ENCODE data around the gene COL4A5.
"Not testable (repeated sequence)": the region's sequence is repeated elsewhere in the genome, so short reads cannot be mapped to it uniquely, and the experiment has no call there.

Gene COL4A5

GRCh38 chrX:108456971-108457477 lies 17.4 kb downstream of the COL4A5 start:
- no peak for DNase-seq (ENCODE audit: low read depth)

- no peak for DNase-seq (ENCODE audit: low read depth)
Observed at GRCh38 chrX:108464604-108465003, 25.0 kb downstream of the COL4A5 start.

- DNase-seq (ENCODE audit: low read depth) = no peak
Observed at GRCh38 chrX:108468486-108468885, 28.8 kb downstream of the COL4A5 start.

- DNase-seq (ENCODE audit: low read depth) = no peak
Observed at GRCh38 chrX:108473979-108474378, 34.3 kb downstream of the COL4A5 start.

GRCh38 chrX:108481528-108481927 lies 41.9 kb downstream of the COL4A5 start:
- DNase-seq (ENCODE audit: low read depth) = not testable (repeated sequence)

GRCh38 chrX:108484251-108484650 lies 44.6 kb downstream of the COL4A5 start:
- no peak for DNase-seq (ENCODE audit: low read depth)

- no peak for DNase-seq (ENCODE audit: low read depth)
Observed at GRCh38 chrX:108485960-108486359, 46.3 kb downstream of the COL4A5 start.

- DNase-seq (ENCODE audit: low read depth) = no peak
Observed at GRCh38 chrX:108494406-108495090, 54.9 kb downstream of the COL4A5 start.

GRCh38 chrX:108511721-108512120 lies 72.1 kb downstream of the COL4A5 start:
- no peak for DNase-seq (ENCODE audit: low read depth)

- DNase-seq (ENCODE audit: low read depth) = no peak
Observed at GRCh38 chrX:108516184-108516583, 76.5 kb downstream of the COL4A5 start.

GRCh38 chrX:108527724-108528123 lies 88.1 kb downstream of the COL4A5 start:
- DNase-seq (ENCODE audit: low read depth) = no peak

GRCh38 chrX:108537005-108537404 lies 97.4 kb downstream of the COL4A5 start:
- DNase-seq (ENCODE audit: low read depth) = no peak

- DNase-seq (ENCODE audit: low read depth) = no peak
Observed at GRCh38 chrX:108541286-108541685, 101.6 kb downstream of the COL4A5 start.

- no peak for DNase-seq (ENCODE audit: low read depth)
Observed at GRCh38 chrX:108557580-108557979, 117.9 kb downstream of the COL4A5 start.

GRCh38 chrX:108558217-108558616 lies 118.6 kb downstream of the COL4A5 start:
- DNase-seq (ENCODE audit: low read depth) = no peak

GRCh38 chrX:108573136-108573535 lies 133.5 kb downstream of the COL4A5 start:
- no peak for DNase-seq (ENCODE audit: low read depth)

GRCh38 chrX:108582151-108582550 lies 142.5 kb downstream of the COL4A5 start:
- no peak for DNase-seq (ENCODE audit: low read depth)

- DNase-seq (ENCODE audit: low read depth) = no peak
Observed at GRCh38 chrX:108584617-108585211, 145.1 kb downstream of the COL4A5 start.

- DNase-seq (ENCODE audit: low read depth) = no peak
Observed at GRCh38 chrX:108590496-108590895, 150.9 kb downstream of the COL4A5 start.

- no peak for DNase-seq (ENCODE audit: low read depth)
Observed at GRCh38 chrX:108601276-108601675, 161.6 kb downstream of the COL4A5 start.

- no peak for DNase-seq (ENCODE audit: low read depth)
Observed at GRCh38 chrX:108610141-108610540, 170.5 kb downstream of the COL4A5 start.

- DNase-seq (ENCODE audit: low read depth) = no peak
Observed at GRCh38 chrX:108614616-108615015, 175.0 kb downstream of the COL4A5 start.

- no peak for DNase-seq (ENCODE audit: low read depth)
Observed at GRCh38 chrX:108640817-108641216, 201.2 kb downstream of the COL4A5 start.

Data from stimulated activated CD8-positive, alpha-beta memory T cell treated with anti-CD3 and anti-CD28 coated beads, Interleukin-15, amount 100 ng/mL, for 1 hour (primary cell).